AML-193 (cell line): ENCODE results near the gene CAPN13.

Experiments used
- DNase-seq, 2 experiments: peaks; one replicate each; lab custom pipeline; 2025; lab: John Stamatoyannopoulos, UW

Gene CAPN13, protein sequence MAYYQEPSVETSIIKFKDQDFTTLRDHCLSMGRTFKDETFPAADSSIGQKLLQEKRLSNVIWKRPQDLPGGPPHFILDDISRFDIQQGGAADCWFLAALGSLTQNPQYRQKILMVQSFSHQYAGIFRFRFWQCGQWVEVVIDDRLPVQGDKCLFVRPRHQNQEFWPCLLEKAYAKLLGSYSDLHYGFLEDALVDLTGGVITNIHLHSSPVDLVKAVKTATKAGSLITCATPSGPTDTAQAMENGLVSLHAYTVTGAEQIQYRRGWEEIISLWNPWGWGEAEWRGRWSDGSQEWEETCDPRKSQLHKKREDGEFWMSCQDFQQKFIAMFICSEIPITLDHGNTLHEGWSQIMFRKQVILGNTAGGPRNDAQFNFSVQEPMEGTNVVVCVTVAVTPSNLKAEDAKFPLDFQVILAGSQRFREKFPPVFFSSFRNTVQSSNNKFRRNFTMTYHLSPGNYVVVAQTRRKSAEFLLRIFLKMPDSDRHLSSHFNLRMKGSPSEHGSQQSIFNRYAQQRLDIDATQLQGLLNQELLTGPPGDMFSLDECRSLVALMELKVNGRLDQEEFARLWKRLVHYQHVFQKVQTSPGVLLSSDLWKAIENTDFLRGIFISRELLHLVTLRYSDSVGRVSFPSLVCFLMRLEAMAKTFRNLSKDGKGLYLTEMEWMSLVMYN

DNA sequence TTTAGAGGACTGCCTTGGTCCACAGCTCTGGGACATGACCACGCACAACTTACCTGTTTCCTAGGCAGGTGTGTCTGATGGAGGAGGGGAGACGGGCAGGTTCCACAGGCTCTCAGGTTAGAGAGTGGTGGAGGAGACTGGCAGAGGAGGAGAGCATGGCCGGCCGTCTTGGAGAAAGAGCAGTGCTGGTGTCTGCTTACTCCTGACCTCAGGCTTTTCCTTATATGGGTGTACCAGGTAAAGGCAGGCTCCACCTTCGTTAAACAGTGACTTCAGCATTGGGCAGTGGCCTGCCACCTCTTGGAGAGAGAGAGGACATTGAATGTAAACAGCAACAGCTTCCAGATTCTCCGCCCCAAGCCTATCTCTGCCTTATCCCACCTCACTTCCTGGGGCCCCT lies at the start of gene CAPN13:
Gene CAPN13, minus strand, starts transcription at position 198 of the 400 bp plus-strand sequence. CDS start 20,121 bp downstream, outside the sequence.
- no peak for DNase-seq

DNA sequence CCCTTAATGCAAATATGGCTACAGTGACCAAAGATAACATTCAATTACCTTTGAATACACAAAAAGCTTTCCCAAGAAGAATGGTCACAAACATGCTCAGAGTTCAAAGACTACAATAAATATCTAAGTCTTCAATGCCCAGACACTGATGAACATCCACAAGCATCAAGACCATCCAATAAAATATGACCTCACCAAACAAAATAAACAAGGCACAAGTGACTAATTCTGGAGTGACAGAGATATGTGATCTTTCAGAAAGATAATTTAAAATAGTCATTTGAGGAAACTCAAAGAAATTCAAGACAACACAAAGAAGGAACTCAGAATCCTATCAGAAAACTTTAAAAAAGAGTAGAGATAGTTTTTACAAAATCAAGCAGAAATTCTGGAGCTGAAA lies 40.6 kb upstream of the CAPN13 start:
- DNase-seq = no peak

DNA sequence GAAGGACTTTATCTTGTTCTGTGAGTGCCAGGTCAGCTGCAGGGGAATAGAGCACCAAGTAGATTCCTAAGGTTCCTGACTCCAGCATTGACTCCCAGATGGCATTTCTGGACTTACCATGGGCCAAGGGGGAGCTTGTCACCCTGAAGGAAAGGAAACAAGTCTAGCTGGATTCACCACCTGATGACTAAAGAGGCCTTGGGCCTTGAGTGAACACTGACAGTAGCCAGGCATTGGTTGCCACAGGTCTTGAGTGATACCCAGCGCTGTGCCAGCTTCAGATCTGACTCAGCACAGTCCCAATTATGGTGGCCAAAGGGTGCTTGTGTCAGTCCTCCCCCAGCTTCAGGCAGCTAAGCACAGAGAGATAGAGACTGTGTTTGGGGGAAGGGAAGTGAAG lies 40.1 kb upstream of the CAPN13 start:
- DNase-seq = no peak

DNA sequence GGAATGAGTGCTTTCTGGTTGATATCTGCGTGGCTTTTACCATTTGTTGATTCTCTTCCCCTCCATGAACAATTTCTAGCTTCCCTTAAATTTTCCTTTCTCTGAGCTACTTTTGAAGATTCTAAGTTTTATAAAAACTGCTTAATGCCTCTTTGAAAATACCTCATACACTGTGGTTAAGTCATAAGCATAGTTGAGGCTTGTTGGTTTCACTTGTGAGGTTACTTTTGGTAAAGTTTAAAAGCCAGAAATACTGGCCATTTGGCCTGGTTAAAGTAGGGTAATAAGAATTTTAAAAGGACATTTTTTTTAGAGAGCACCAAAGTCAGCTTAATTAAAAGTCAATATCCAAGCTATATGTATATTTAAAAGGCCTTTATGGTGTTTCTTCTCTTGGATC lies 21.3 kb upstream of the CAPN13 start:
- DNase-seq = no peak

DNA sequence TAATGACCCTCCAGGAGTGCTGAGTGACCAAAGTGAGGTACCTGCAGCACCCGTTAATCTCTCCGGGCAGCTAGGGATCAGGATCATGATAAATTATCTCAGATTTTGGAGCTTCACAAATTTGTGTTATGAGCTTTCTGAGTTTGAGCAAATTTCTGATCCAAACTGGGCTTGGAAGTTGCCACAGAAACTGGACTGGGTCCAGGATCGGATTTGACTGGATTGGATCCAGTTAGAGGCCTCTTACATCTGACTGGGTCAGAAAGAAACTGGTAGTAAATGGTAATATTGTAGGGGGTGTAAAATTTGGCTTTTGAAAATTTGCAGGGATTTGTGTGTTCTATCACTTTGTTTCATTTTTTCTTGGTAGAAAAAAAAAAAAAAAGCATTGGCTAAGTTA lies 19.7 kb upstream of the CAPN13 start:
- DNase-seq = no peak

DNA sequence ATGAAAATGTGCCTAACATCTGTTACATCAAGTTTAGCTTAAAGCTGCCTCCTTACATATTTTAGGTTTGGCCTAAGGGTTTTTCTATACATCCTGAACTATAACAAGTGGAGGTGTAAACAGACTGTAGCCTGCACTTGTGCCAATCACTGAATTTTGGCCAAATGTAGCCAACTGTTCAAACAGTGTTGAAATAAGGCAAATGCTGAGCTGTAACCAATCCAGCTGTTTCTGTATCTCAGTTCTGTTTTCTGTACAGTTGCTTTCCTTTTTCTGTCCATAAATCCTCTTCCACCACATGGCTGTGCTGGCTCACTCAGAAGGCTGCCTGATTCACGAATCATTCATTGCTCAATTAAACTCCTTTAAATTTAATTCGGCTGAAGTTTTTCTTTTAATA lies 19.2 kb upstream of the CAPN13 start:
- no peak for DNase-seq

DNA sequence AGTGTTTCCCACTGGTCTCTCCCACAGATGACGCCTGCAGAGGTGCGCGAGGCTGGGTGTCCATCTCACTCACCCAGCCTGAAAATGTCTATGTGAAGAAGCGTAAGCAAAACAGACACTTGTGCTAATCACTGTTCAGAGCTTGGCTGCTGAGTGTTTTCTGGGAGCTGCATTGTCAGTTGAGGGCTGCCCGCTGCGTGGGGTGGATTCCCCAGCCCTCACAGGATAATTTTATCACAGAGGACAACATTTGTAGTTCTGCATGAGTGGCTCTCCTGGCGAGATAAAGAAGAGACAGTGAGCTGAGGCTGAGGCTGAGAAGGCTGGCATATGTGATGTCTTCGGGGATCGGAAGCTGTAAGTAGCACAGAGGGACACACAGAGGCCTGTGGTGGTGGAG lies 16.2 kb upstream of the CAPN13 start:
- DNase-seq = no peak

DNA sequence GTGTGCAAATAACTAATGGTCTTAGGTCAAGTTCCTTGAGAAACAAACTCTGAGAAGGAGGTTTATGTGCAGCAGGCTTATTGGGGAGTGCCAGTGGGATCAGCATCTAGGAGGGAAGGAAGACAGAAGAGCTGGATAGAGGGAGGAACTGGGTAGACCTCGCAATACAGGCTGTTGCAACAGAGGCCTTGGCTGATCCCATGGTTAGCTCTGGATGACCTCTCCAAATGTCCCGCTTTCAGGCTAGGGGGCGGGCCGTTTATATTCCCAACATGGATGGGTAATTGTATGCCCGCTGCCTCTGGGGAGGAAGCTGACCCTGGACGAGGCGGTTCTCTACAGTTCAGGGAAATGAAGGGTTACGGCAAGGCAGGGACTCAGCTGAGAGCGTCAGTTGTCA lies 14.7 kb upstream of the CAPN13 start:
- no peak for DNase-seq

DNA sequence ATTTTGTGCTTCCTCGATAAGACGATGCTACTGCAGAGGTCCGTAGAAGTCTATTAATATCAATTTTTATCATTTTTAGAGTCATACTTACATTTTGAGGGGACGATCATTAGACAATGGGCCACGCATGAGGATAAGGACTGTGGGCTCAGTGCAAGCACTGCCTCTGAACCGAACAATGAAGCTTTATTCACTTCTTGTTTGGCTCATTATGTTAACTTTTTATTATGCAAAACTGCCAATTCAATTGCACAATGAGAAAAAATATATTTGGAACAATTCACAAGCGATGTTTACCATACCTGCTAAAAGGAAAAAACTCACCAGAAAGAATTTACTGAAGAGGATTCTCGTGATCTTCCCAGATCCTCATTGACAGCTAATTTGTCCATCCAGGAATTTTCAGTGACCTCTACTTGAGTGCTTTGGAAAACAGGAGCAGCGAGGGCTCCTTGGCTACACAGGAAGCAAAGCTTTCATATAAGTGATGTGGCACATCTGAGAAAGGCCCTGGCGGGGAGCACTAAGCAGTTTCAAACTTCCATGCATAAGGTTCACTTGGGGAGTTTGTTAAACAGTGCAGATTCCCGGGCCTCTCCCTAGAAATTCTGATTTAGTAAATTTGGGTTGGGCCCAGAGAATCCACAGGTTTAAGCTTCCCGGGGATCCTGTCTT lies 13.3 kb upstream of the CAPN13 start:
- DNase-seq = no peak

DNA sequence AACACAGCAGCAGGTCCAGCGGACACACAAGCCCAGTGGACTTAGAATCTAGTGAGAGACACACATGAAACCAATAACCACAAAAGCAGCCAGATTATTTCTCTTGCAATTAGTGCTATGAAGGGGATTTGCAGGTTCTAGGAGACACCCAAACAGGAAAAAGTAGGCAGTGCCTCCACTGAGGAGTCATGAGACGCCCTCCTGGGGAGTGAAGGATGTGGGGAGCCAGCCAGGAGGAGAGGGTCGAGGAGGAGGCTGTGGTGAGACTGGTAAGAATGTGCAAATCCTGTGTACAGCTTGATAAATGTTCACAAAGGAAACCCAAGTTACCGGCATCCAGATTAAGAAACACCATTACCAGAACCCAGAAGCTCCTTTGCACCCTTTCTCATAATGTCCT lies 2.7 kb upstream of the CAPN13 start:
- DNase-seq = no peak

DNA sequence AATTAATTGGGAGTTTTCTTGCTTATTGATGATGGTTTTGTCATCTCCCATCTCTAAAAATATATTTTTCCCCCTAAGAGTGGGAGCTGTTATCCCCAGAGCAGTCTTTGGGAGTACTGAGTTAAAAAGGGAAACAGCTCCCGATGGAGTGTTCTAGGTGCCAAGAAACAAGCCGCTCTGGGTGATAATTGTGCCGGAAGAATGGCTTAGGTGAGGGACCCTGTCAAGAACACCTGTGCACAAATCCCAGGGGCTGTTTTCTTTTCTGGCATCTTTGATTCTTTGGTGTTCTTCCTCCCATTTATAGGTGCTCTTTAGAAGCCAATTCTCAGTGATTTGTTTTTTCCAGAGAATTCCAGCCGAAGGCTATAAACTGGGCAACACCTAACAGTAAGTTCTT lies 1.4 kb upstream of the CAPN13 start:
- no peak for DNase-seq

DNA sequence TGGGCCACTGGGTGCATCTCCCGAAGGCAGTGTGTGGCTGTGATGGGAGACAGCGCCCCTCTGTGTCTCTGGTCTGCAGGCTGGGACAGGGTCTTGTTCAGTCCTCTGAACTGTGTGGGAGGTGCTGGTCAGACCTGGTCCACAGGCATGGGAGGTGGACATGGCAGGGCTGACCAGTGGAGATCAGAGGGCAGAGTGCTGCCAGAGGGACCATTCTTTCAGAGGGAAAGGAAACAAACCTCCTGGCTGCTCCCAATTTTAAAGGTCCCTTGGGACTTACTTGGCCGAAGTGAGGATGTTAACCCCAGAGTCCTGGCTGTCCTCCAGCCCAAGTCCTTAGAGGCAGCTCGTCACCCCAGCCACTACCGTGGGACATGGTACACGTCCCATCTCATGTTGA lies 4.0 kb downstream of the CAPN13 start:
- DNase-seq = no peak

DNA sequence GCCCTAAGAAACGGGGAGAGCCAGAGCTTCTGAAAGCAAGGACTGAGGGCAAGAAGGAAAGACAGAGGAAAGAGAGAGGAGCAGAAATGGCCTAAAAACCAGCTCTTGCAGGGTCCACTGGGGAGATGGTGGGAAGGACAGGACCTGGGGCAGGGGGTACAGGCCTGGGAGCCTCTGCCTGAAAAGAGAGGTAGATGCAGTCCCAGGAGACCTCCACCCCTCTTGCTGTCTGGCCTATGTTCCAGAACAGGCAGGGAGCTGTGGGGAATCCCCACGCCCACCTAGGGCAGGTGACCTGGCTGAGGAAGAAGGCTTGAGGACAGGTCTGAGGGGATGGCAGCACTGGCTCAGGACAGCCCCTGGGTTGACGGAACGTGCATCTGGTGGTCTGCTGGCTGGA lies 4.6 kb downstream of the CAPN13 start:
- DNase-seq = no peak

DNA sequence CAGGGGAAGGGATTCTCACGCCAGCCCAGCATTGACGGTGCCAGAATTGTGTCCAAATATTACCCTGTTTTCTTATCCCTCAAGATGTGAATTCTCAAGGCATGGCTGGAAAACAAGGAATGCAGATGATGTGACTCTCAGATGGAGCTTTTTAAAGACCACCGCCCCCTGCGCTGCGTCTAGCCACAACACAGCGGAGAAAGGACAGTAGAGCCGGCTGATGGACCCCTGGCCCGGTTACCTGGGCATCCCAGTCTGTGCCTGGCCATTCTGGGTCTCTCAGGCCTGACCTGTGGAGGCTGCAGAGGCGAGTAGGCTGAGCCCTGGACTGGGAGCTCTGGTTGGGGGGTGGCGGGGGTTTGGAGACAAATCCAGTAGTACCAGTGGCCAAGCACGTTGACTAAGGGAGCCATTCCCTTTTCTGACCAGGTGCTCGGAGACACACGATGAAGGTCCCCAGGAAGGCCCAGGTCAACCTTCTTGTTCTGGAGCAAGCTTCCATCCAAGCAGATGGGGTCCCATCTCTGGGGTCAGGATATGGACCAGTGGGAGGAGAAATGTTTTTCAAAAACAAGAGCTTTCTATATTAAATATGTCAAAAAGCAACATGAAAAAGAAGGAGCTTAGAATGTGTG lies 5.3 kb downstream of the CAPN13 start:
- no peak for DNase-seq

DNA sequence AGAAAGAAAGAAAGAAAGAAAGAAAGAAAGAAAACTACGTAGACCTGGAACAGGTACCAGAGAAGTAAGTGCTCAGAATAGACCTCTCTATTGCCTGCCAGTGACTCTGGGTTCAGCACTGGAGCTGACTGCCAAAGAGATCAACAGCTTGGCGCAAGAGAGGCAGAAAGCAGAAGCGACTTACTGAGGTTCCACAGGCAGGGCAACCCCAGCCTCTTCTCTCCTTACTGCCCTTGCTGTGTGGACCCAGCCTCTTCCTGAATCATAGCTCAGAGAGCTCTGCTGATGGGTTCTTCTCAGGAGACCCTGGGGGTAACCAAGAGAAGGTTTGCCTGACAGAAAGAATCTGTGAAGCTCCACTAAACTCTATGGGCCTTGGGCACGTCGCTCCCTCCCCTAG lies 7.1 kb downstream of the CAPN13 start:
- no peak for DNase-seq

DNA sequence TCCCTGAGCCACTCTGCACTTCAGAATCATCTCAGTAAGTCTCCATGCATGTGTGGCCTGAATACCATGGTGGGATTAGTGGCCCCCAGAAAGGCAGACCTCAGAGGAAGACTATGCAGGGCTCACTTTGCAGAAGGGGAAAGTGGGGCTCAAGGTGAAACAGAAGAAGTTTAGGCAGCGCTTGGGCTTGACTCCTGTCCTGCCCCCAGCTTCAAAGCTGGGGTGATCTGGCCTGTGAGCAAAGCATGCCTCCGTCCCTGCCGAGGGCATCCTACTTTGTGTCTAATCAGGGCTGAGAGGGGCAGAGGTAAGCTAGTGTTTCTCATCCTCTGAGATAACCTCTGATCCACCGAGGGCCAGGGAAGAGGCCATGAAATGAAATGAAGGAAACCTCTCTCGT lies 7.9 kb downstream of the CAPN13 start:
- DNase-seq = no peak

DNA sequence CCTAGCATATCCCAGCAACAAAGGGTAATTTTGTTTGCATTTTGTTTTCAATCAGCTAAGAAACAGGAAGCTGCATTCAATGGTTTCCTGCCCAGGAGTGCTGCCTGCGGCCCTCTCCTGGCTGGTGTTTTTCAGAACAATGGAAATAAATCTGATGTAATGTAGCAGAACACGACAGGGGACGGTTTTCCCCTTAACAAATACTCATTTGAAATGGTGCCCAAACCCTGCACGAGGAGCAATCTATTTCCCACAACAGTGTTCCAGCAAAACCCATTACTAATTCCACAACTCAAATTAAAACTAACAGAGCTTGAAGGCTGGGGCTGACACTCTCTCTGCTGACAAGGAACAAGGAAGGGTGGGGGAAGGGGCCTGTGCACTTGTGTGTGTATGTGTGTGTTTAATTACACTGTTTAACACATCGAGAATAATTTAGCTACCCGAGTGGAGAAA lies 8.7 kb downstream of the CAPN13 start:
- no peak for DNase-seq

DNA sequence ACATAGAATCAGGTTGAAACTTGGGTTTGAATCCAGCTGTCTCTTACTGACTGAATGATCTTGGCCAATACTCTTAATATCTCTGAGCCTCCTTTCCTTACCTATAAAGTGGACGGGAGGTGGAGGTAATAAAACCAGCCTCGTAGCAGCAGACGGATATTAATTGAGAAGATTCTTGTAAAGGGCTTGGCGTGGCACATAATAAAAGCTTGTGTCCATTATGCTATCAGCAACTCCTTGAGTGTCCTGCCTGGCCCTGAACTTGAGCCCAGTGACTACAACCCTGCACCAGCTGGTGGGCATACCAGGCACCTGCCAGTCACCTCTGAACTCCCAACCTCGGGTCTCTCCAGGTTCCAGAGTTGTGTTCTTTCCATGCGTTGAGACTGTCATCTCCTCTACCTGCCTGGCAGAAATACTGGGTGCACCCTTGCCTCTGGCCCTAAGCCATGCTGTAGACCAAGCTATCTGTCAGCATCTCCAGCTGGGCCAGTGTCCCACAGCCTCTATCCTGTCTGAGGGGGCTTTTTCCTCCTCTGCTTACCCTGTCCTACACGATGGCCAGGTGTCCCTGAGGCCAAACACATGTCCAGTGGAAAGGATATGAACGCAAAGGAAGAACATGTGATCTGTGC lies 9.7 kb downstream of the CAPN13 start:
- no peak for DNase-seq

DNA sequence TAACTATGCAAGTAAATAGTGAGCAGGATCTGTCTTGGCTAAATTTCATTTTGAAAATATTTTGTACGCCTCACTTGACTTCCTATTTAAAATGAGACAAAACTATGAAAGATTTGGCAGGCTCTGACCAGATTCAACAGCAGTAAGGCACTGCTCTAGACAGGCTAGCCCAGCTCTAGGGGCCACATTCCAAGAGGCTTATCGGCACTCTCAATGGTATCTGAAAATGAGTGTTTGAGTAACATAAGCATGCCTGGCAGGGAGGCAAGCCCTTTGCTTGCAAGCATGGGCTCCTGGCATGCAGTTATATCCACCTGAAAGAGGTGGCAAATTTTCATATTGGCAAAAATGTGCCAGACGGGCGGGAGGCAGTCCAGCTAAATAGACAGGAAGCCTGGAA lies 10.5 kb downstream of the CAPN13 start:
- no peak for DNase-seq

DNA sequence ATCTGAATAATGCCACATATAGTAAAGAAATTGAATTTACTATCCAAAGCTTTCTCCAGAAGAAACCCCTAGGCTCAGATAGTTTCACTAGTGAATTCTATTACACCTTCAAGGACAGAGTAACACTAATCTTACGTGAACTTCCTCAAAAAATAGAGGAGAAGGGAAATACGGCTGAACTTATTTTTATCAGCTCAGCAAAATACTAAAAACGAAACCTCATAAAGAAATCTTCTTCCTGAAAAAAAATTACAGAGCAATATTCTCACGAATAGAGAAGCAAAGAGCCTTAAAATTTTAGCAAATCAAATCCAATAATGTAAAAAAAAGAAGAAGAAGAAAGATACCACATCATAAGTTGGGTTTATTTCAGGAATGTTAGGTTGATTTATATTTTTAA lies 14.7 kb downstream of the CAPN13 start:
- DNase-seq = no peak

DNA sequence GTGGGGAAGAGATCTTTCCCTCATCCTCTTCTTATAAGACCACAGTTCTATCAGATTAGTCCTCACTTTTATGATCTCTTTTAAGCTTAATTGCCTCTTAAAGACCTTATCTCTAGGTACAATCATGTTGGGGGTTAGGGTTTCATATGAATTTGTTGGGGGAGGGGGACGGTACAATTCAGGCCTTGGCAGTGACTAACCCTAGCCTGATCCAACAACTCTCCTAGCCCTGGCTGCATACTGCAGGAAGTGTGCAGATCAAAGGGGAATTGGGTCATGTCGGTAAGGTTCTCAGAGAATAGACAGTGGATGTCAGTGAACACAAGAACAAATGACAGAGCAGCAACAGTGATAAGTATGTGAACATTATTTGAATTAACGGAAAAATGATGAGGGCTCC lies 16.4 kb downstream of the CAPN13 start:
- no peak for DNase-seq

DNA sequence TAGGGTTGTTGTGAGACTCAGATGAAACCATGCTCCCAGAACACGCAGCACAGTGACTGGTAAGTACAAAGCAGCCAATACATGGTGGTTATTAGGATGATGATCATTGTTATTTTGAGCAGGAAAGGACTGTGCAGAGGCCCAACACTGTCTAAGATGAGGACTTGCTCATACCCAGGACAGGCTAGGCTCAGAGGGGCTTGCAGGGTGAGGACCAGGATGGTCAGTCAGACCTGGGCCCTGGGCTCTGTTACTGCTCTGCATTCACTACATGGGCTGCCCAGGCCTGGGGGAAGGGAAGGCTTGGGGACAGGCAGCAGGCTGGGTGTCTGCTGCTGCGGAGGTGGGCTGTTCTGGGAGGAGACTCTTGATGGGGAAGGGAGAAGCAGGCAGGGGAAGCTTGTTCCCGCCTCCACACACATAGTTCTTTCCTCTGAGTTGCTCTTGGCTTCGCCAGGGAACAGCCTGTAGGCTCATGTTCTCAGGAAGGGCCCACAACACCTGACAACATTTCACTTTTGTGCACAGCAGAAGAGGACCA lies 17.5 kb downstream of the CAPN13 start:
- DNase-seq = no peak
